BE2C (cell line): ENCODE results near the gene EIF4A3.

Source experiments
- DNase-seq: peaks from one replicate; pipeline ENCODE4 v3.0.0-alpha.2; 2020
- H3K27me3 ChIP-seq: fragments of 250-450 bp; sonication (Bioruptor Pico); 2 replicates; pipeline ENCODE4 v1.5.1; 2020; ENCODE audit warnings: mild to moderate bottlenecking
- H3K36me3 ChIP-seq: fragments of 250-450 bp; sonication (Bioruptor Pico); 2 replicates; pipeline ENCODE4 v1.5.1; 2020; ENCODE audit warnings: mild to moderate bottlenecking
- H3K4me1 ChIP-seq: fragments of 250-450 bp; sonication (Bioruptor Pico); 2 replicates; pipeline ENCODE4 v1.5.1; 2020
- H3K4me3 ChIP-seq: 2 replicates; pipeline ENCODE4 v1.5.1; 2011; ENCODE audit warnings: low read depth, low read length
- H3K9me3 ChIP-seq: fragments of 250-450 bp; sonication (Bioruptor Pico); 2 replicates; pipeline ENCODE4 v1.5.1; 2020
- CTCF ChIP-seq: IDR thresholded peaks from 2 replicates; pipeline ENCODE4 v1.5.1; 2012; ENCODE audit warnings: mild to moderate bottlenecking, low read depth, low read length

The EIF4A3 gene

GRCh38 chr17:80125656-80126448 is 21.1 kb downstream of the EIF4A3 start:
- Histone ChIP-seq H3K36me3 (no peaks in the 10 kb centered on the region), H3K27me3 (no peaks in the 10 kb centered on the region), H3K9me3 (no peaks in the 10 kb centered on the region), H3K4me3 (no peak overlapping the region), H3K4me1 (peaks cover 3% of the 10 kb centered on the region; the same call in 1 of the 2 replicates)
- TF ChIP-seq CTCF: no peak
- no peak for DNase-seq

GRCh38 chr17:80124351-80124981 is 22.5 kb downstream of the EIF4A3 start:
- peaks cover 3% of the 10 kb centered on the region; the same call in 1 of the 2 replicates for H3K4me1 ChIP-seq
- H3K4me3 ChIP-seq: no peak overlapping the region
- no peaks in the 10 kb centered on the region for H3K9me3 ChIP-seq
- no peak for DNase-seq
- TF ChIP-seq CTCF: peak; percentile 61
- H3K36me3 ChIP-seq: no peaks in the 10 kb centered on the region
- H3K27me3 ChIP-seq: no peaks in the 10 kb centered on the region

GRCh38 chr17:80123791-80124190 is 23.1 kb downstream of the EIF4A3 start:
- Histone ChIP-seq H3K36me3 (no peaks in the 10 kb centered on the region), H3K4me1 (peaks cover 3% of the 10 kb centered on the region; the same call in 1 of the 2 replicates), H3K9me3 (no peaks in the 10 kb centered on the region), H3K27me3 (no peaks in the 10 kb centered on the region), H3K4me3 (no peak overlapping the region)
- TF ChIP-seq CTCF: no peak
- no peak for DNase-seq

- Histone ChIP-seq H3K9me3 (no peaks in the 10 kb centered on the region), H3K36me3 (no peaks in the 10 kb centered on the region), H3K27me3 (no peaks in the 10 kb centered on the region), H3K4me1 (peaks cover 3% of the 10 kb centered on the region; the same call in 1 of the 2 replicates), H3K4me3 (no peak overlapping the region)
- no peak for TF ChIP-seq CTCF
- DNase-seq: no peak
Observed at GRCh38 chr17:80122926-80123505, 23.9 kb downstream of the EIF4A3 start.

GRCh38 chr17:80122026-80122575 is 24.8 kb downstream of the EIF4A3 start:
- no peaks in the 10 kb centered on the region for H3K36me3 ChIP-seq
- no peaks in the 10 kb centered on the region for H3K9me3 ChIP-seq
- no peaks in the 10 kb centered on the region for H3K27me3 ChIP-seq
- no peak for DNase-seq
- H3K4me1 ChIP-seq: peaks cover 3% of the 10 kb centered on the region; the same call in 1 of the 2 replicates
- no peak for TF ChIP-seq CTCF
- H3K4me3 ChIP-seq: no peak overlapping the region
